DND-41 (cell line): ENCODE measurements around the gene BCL2L2.

ENCODE experiments used
- CTCF ChIP-seq: IDR thresholded peaks from 2 replicates; pipeline ENCODE4 v1.5.1; 2012; ENCODE audit warnings: borderline replicate concordance, low read length, moderate library complexity, mild to moderate bottlenecking; ENCODE audit not compliant: poor library complexity, severe bottlenecking; ENCODE audit errors: extremely low read depth
- EZH2 ChIP-seq: IDR thresholded peaks from 3 replicates; pipeline ENCODE4 v1.6.1; 2012; ENCODE audit warnings: borderline replicate concordance, low read depth, mild to moderate bottlenecking, moderate library complexity, low read length, inconsistent platforms; ENCODE audit not compliant: severe bottlenecking

DNA sequence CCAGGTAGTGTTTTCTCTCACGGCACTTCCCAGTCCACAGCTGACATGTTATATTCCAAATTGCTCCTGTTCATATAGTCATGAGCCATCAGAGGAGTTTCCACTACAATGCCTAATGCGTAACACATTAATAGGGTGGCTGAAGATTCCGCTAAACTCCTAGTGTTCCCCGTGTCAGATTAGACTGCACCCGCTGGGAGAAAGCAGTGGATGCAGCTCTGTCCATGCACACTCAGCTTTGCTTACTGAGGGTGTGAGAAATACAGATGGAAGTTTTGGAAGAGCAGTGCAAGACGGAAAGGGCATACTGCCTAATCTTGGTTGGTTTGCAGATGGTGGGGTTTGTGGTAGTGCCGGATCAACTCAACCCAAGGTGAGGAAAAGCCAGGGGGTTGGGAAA, 9.5 kb upstream of the BCL2L2 start:
- no peak for TF ChIP-seq CTCF
- TF ChIP-seq EZH2: no peak
